Measurements from ENCODE around the gene RBM28.

RBM28 gene

GRCh38 chr7:128390871-128391565 lies 47.3 kb upstream of the RBM28 start:
- no peak for DNase-seq
- Histone ChIP-seq H3K9me3 (ENCODE audit: insufficient read depth, low read length, severe bottlenecking) (no peaks in the 10 kb centered on the region), H3K4me1 (ENCODE audit: insufficient read depth, low read length) (no peaks in the 10 kb centered on the region), H2AFZ (ENCODE audit: low read depth, low read length) (no peak overlapping the region), H3K36me3 (ENCODE audit: insufficient read depth, low read length) (no peaks in the 10 kb centered on the region), H3K79me2 (ENCODE audit: insufficient read depth, low read length) (no peaks in the 10 kb centered on the region), H4K20me1 (ENCODE audit: insufficient read depth, low read length) (no peaks in the 10 kb centered on the region), H3K4me2 (ENCODE audit: insufficient read depth, low read length) (no peak overlapping the region), H3K27ac (ENCODE audit: low read length) (no peak overlapping the region), H3K4me3 (ENCODE audit: low read depth in 1 of 2, low read length in 2 of 2) (no peak overlapping the region), H3K27me3 (ENCODE audit: insufficient read depth, low read length, poor library complexity) (peaks cover 10% of the 10 kb centered on the region), H3K9ac (ENCODE audit: low read depth, low read length) (no peak overlapping the region)
- TF ChIP-seq CTCF (IDR thresholded peaks at IDR 0.05; ENCODE audit: borderline replicate concordance, extremely low read depth, low read length, poor library complexity, severe bottlenecking): no peak
- TF ChIP-seq EZH2 (IDR thresholded peaks at IDR 0.05; ENCODE audit: borderline replicate concordance, low read depth, low read length, severe bottlenecking): no peak
- no peak for ATAC-seq (ENCODE audit: insufficient read depth, low read depth)

- Histone ChIP-seq H3K4me3 (ENCODE audit: low read depth in 1 of 2, low read length in 2 of 2) (no peak overlapping the region), H4K20me1 (ENCODE audit: insufficient read depth, low read length) (no peaks in the 10 kb centered on the region), H3K9me3 (ENCODE audit: insufficient read depth, low read length, severe bottlenecking) (no peaks in the 10 kb centered on the region), H3K4me2 (ENCODE audit: insufficient read depth, low read length) (no peak overlapping the region), H3K36me3 (ENCODE audit: insufficient read depth, low read length) (no peaks in the 10 kb centered on the region), H3K27ac (ENCODE audit: low read length) (no peak overlapping the region), H2AFZ (ENCODE audit: low read depth, low read length) (no peak overlapping the region), H3K79me2 (ENCODE audit: insufficient read depth, low read length) (no peaks in the 10 kb centered on the region), H3K9ac (ENCODE audit: low read depth, low read length) (no peak overlapping the region), H3K27me3 (ENCODE audit: insufficient read depth, low read length, poor library complexity) (peaks cover 16% of the 10 kb centered on the region), H3K4me1 (ENCODE audit: insufficient read depth, low read length) (no peaks in the 10 kb centered on the region)
- DNase-seq (no peak), ATAC-seq (ENCODE audit: insufficient read depth, low read depth) (no peak)
- TF ChIP-seq EZH2 (IDR thresholded peaks at IDR 0.05; ENCODE audit: borderline replicate concordance, low read depth, low read length, severe bottlenecking) (no peak), CTCF (IDR thresholded peaks at IDR 0.05; ENCODE audit: borderline replicate concordance, extremely low read depth, low read length, poor library complexity, severe bottlenecking) (no peak)
Measured at GRCh38 chr7:128389618-128390329, 46.1 kb upstream of the RBM28 start.

- no peaks in the 10 kb centered on the region for H3K79me2 ChIP-seq (ENCODE audit: insufficient read depth, low read length)
- H4K20me1 ChIP-seq (ENCODE audit: insufficient read depth, low read length): no peaks in the 10 kb centered on the region
- H3K9ac ChIP-seq (ENCODE audit: low read depth, low read length): no peak overlapping the region
- H3K4me1 ChIP-seq (ENCODE audit: insufficient read depth, low read length): no peaks in the 10 kb centered on the region
- no peak overlapping the region for H2AFZ ChIP-seq (ENCODE audit: low read depth, low read length)
- peaks cover 16% of the 10 kb centered on the region for H3K27me3 ChIP-seq (ENCODE audit: insufficient read depth, low read length, poor library complexity)
- no peaks in the 10 kb centered on the region for H3K36me3 ChIP-seq (ENCODE audit: insufficient read depth, low read length)
- no peaks in the 10 kb centered on the region for H3K9me3 ChIP-seq (ENCODE audit: insufficient read depth, low read length, severe bottlenecking)
- ATAC-seq (ENCODE audit: insufficient read depth, low read depth) (no peak), DNase-seq (no peak)
- TF ChIP-seq CTCF (IDR thresholded peaks at IDR 0.05; ENCODE audit: borderline replicate concordance, extremely low read depth, low read length, poor library complexity, severe bottlenecking): no peak
- no peak for TF ChIP-seq EZH2 (IDR thresholded peaks at IDR 0.05; ENCODE audit: borderline replicate concordance, low read depth, low read length, severe bottlenecking)
- H3K4me2 ChIP-seq (ENCODE audit: insufficient read depth, low read length): no peak overlapping the region
- no peak overlapping the region for H3K4me3 ChIP-seq (ENCODE audit: low read depth in 1 of 2, low read length in 2 of 2)
- H3K27ac ChIP-seq (ENCODE audit: low read length): no peak overlapping the region
Measured at GRCh38 chr7:128389085-128389617, 45.4 kb upstream of the RBM28 start.

All from DND-41 (cell line).